PC-3 (cell line): ENCODE data around the gene SLC17A2. TPM values are rescaled to one million over a fixed set of nuclear protein-coding genes. Genes with fewer than 3 reads are reported as not detected.

Source experiments
- ATAC-seq: fragments of 200-7000 bp; cut with Tn5 transposase; 2 replicates; pipeline ENCODE4 v1.9.1; 2020; ENCODE audit warnings: mild to moderate bottlenecking, moderate library complexity
- BruUV-seq: library from RNA; stranded (reverse); fragments of 400-500 nt; replicated peaks from 2 replicates; lab custom pipeline; 2021; lab: Mats Ljungman, UMichigan
- CTCF ChIA-PET: fragments of 300-600 bp; sonication (Branson Sonifier 250); formaldehyde crosslinking; loops from one replicate; lab custom pipeline; 2022; ENCODE audit warnings: antibody characterized with exemption; lab: Charles Lee
- POLR2A ChIA-PET: fragments of 300-600 bp; sonication (Branson Sonifier 250); formaldehyde crosslinking; loops from one replicate; lab custom pipeline; 2022; ENCODE audit warnings: antibody characterized with exemption; ENCODE audit not compliant: unreplicated experiment; lab: Charles Lee
- DNase-seq: peaks from one replicate; pipeline ENCODE4 v3.0.0-alpha.2; 2015
- H2AFZ ChIP-seq: fragments of 300-600 bp; sonication (generic); 2 replicates; pipeline ENCODE4 v1.6.0; 2016; ENCODE audit warnings: antibody characterized with exemption, low read length
- H3F3A ChIP-seq: fragments of 300-600 bp; sonication (generic); one replicate; pipeline ENCODE4 v1.6.0; 2017; ENCODE audit warnings: antibody characterized with exemption, low read length, control low read depth, mild to moderate bottlenecking; ENCODE audit not compliant: unreplicated experiment
- H3K27ac ChIP-seq: fragments of 300-600 bp; sonication (generic); 2 replicates; pipeline ENCODE4 v1.5.1; 2016; ENCODE audit warnings: mild to moderate bottlenecking, low read length
- H3K27me3 ChIP-seq: fragments of 300-600 bp; sonication (generic); 2 replicates; pipeline ENCODE4 v1.6.1; 2016; ENCODE audit warnings: low read length, mixed read lengths
- H3K36me3 ChIP-seq: fragments of 300-600 bp; sonication (generic); 2 replicates; pipeline ENCODE4 v1.6.1; 2016; ENCODE audit warnings: low read depth, mixed run types, low read length, mixed read lengths
- H3K4me1 ChIP-seq: fragments of 300-600 bp; sonication (generic); 2 replicates; pipeline ENCODE4 v1.5.1; 2016; ENCODE audit warnings: low read length; ENCODE audit not compliant: insufficient read depth
- H3K4me2 ChIP-seq: fragments of 300-600 bp; sonication (generic); 2 replicates; pipeline ENCODE4 v1.6.0; 2016; ENCODE audit warnings: low read length
- H3K4me3 ChIP-seq: fragments of 300-600 bp; sonication (generic); 2 replicates; pipeline ENCODE4 v1.5.1; 2016; ENCODE audit warnings: mild to moderate bottlenecking, low read length, mixed read lengths
- H3K79me2 ChIP-seq: fragments of 300-600 bp; sonication (generic); 2 replicates; pipeline ENCODE4 v1.6.1; 2017; ENCODE audit warnings: low read length, mixed read lengths
- H3K9ac ChIP-seq: fragments of 300-600 bp; sonication (generic); 2 replicates; pipeline ENCODE4 v1.6.0; 2016; ENCODE audit warnings: mild to moderate bottlenecking, low read length
- H3K9me2 ChIP-seq: fragments of 300-600 bp; sonication (generic); replicated peaks from 2 replicates; pipeline ENCODE4 v1.6.1; 2016; ENCODE audit warnings: mixed run types, low read length, mixed read lengths
- H3K9me3 ChIP-seq: fragments of 300-600 bp; sonication (generic); 2 replicates; pipeline ENCODE4 v1.6.1; 2016; ENCODE audit warnings: low read length, mixed read lengths
- H4K20me1 ChIP-seq: fragments of 300-600 bp; sonication (generic); 2 replicates; pipeline ENCODE4 v1.6.1; 2016; ENCODE audit warnings: low read length, mixed read lengths
- CTCF ChIP-seq: fragments of 300-600 bp; sonication (generic); conservative IDR thresholded peaks from 2 replicates; pipeline ENCODE4 v1.5.1; 2017; ENCODE audit warnings: antibody characterized with exemption, low read depth, mild to moderate bottlenecking, low read length
- EZH2 ChIP-seq: fragments of 300-600 bp; sonication (generic); IDR thresholded peaks from one replicate; pipeline ENCODE4 v1.6.1; 2017; ENCODE audit warnings: antibody characterized with exemption, mild to moderate bottlenecking, low read length; ENCODE audit not compliant: unreplicated experiment
- EZH2phosphoT487 ChIP-seq: fragments of 300-600 bp; sonication (generic); IDR thresholded peaks from 2 replicates; pipeline ENCODE4 v1.6.1; 2018; ENCODE audit warnings: mild to moderate bottlenecking, antibody characterized with exemption, low read length, borderline replicate concordance
- intact Hi-C: fragments of 100-400 bp; cut with micrococcal nuclease; formaldehyde crosslinking; loops from 2 replicates; pipeline ENCODE4 v1.9.0; 2023
- total RNA-seq: library from RNA; depleted of rRNA; stranded (reverse); fragments of >200 nt; gene quantifications from 2 replicates; pipeline ENCODE4 v1.2.3, GENCODE V29; 2014

The SLC17A2 gene
- total RNA-seq, 1 experiment from 2014 or later, result not detected

- no peaks in the 10 kb centered on the region for H3K9me3 ChIP-seq
- peaks cover 40% of the 10 kb centered on the region for H3K27me3 ChIP-seq
- ATAC-seq (no peak), DNase-seq (no peak)
- no peaks in the 10 kb centered on the region for H3F3A ChIP-seq
- intact Hi-C loops, result no loop called here
- H3K4me2 ChIP-seq, result no peak overlapping the region
- CTCF ChIA-PET, result no interaction called here
- no peaks in the 10 kb centered on the region for H3K36me3 ChIP-seq
- TF ChIP-seq EZH2phosphoT487, result no peak
- no peak for TF ChIP-seq CTCF
- no peak for TF ChIP-seq EZH2
- H4K20me1 ChIP-seq, result no peaks in the 10 kb centered on the region
- BruUV-seq, result no TSS peak
- H3K4me3 ChIP-seq, result no peak overlapping the region
- H3K9ac ChIP-seq, result no peak overlapping the region
- H3K79me2 ChIP-seq, result no peaks in the 10 kb centered on the region
- POLR2A ChIA-PET, result no interaction called here
- no peak overlapping the region for H3K27ac ChIP-seq
- no peaks in the 10 kb centered on the region for H3K4me1 ChIP-seq
- H3K9me2 ChIP-seq, result no peaks in the 10 kb centered on the region
- H2AFZ ChIP-seq, result no peak overlapping the region
Measured at GRCh38 chr6:25902071-25902470, 28.4 kb downstream of the SLC17A2 start.

GRCh38 chr6:25900843-25901242 lies 29.6 kb downstream of the SLC17A2 start:
- no peaks in the 10 kb centered on the region for H3K79me2 ChIP-seq
- no peaks in the 10 kb centered on the region for H3F3A ChIP-seq
- no peaks in the 10 kb centered on the region for H3K9me3 ChIP-seq
- no peak overlapping the region for H3K4me2 ChIP-seq
- ChIA-PET CTCF (no interaction called here), POLR2A (no interaction called here)
- intact Hi-C loops, result no loop called here
- H3K4me3 ChIP-seq, result no peak overlapping the region
- H3K27me3 ChIP-seq, result peaks cover 35% of the 10 kb centered on the region
- ATAC-seq (no peak), DNase-seq (no peak)
- no peaks in the 10 kb centered on the region for H4K20me1 ChIP-seq
- no peak overlapping the region for H2AFZ ChIP-seq
- H3K4me1 ChIP-seq, result no peaks in the 10 kb centered on the region
- H3K9me2 ChIP-seq, result no peaks in the 10 kb centered on the region
- no peaks in the 10 kb centered on the region for H3K36me3 ChIP-seq
- BruUV-seq, result no TSS peak
- TF ChIP-seq CTCF (no peak), EZH2phosphoT487 (no peak), EZH2 (no peak)
- no peak overlapping the region for H3K27ac ChIP-seq
- H3K9ac ChIP-seq, result no peak overlapping the region

- no peak for TF ChIP-seq EZH2phosphoT487
- TF ChIP-seq CTCF, result no peak
- TF ChIP-seq EZH2, result no peak
- no peak overlapping the region for H3K27ac ChIP-seq
- no peak overlapping the region for H2AFZ ChIP-seq
- H3F3A ChIP-seq, result no peaks in the 10 kb centered on the region
- no peak for DNase-seq
- no peaks in the 10 kb centered on the region for H3K9me2 ChIP-seq
- H3K36me3 ChIP-seq, result no peaks in the 10 kb centered on the region
- no peaks in the 10 kb centered on the region for H3K79me2 ChIP-seq
- intact Hi-C loops, result no loop called here
- H3K4me3 ChIP-seq, result no peak overlapping the region
- no peak overlapping the region for H3K9ac ChIP-seq
- H3K4me1 ChIP-seq, result no peaks in the 10 kb centered on the region
- H3K4me2 ChIP-seq, result no peak overlapping the region
- ChIA-PET CTCF (no interaction called here), POLR2A (interaction anchor here (0.6 kb wide), 1 partner anchor 565 kb away, joined by 3 read pairs; no protein-coding TSS in a partner anchor)
- BruUV-seq, result no TSS peak
- H3K9me3 ChIP-seq, result no peaks in the 10 kb centered on the region
- no peak for ATAC-seq
- H4K20me1 ChIP-seq, result no peaks in the 10 kb centered on the region
- H3K27me3 ChIP-seq, result peaks cover 25% of the 10 kb centered on the region
Measured at GRCh38 chr6:25899580-25900408, 30.7 kb downstream of the SLC17A2 start.
